ENCODE measurements around the gene HEATR5B.

HEATR5B gene

DNA sequence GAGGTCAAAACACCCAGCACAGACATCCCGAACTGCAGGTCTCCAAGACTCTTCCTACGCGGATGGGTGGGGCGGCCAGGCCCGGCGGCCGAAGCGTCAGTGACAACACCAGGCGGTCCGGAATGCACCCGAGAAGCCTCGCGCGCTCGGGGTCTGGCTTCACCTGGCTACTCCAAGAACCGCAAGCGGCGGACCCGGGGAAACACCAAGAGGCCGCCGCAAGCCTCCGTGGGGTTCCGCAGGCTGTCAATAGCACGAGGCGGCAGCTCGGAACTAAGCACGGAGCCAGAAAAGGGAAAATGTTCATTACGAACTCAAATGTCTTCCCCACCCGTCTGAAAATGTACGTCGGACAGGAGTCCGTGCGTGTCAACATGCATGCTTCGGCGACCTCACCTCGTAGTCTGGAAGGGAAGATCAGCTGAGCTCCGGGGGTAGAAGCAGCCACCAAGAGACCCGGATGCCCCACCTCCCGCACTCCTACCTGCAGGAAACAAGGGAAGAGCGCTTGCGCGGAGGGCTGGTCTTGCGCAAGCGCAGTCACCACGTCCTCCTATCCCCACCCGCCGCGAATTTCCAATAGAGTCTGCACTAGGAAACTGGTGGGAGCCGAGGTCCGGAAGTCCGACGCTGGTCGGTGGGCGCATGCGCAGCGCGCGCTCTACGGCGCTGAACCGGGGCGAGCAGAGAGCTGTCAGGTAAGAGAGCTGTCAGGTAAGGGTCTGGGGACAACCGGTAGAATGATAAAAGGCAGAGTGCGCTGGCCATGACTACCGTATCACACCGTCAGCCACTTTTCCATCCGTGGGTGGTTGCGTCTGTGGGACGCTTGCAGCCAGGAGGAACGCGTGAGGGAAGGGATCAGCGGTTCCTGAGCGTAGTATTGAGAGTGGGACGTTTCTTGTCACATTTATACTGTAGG lies at the start of gene HEATR5B, which contains the start of gene GPATCH11:
Gene HEATR5B (minus strand): TSS at position 500 of the 922 bp plus-strand sequence. CDS start 958 bp downstream, outside the sequence.
Gene GPATCH11 (plus strand): TSS at position 646 of the 922 bp plus-strand sequence. CDS start 3,864 bp downstream, outside the sequence.
- TF ChIP-seq ZNF274 (IDR thresholded peaks at IDR 0.05; ENCODE audit: low read depth, low read length), result no peak
- peak within 1 kb of the TSS; percentile 99 for H3K4me3 ChIP-seq (ENCODE audit: low read length)

DNA sequence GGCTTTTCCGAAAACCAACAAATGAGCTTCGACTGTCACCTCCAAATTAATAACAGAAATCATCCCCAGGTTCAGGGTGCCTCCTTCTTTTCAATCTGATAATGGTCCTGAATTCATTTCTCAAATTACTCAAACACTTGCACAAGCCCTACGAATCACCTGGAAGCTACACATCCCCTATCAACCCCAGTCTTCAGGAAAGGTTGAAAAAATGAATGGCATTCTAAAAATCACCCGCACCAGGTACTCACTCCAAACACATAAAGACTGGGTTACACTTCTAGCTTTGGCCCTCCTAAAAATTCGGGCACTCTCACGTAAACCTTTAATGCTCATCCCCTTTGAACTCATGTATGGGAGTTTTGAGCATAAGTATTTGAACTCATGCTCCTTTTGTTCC lies 48.7 kb upstream of the HEATR5B start:
- TF ChIP-seq ZNF274 (IDR thresholded peaks at IDR 0.05; ENCODE audit: low read depth, low read length), result no peak

DNA sequence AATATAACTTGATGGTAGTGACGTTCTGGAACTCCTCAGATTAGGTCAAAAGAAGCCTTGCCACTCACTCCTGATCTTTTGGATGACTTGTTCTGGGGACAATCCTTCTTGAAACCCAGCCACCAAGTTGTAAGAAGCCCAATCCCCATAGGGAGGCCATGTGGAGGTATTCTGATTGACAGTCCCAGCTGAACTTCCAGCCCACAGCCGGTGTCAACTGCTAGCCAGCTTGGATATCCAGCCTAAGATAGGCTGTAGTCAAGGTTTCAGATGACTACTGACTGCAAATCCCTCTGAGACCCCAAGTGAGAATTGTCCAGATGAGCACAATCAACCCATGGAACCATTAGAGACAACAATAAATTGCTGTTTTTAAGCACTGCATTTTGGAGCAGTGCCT lies 41.2 kb upstream of the HEATR5B start:
- no peak for TF ChIP-seq ZNF274 (IDR thresholded peaks at IDR 0.05; ENCODE audit: low read depth, low read length)
- H3K4me3 ChIP-seq (ENCODE audit: low read length), result no peak overlapping the region

More for the DNA sequence above, 48.7 kb upstream of the HEATR5B start:
- H3K4me3 ChIP-seq (ENCODE audit: low read length), result no peak overlapping the region

DNA sequence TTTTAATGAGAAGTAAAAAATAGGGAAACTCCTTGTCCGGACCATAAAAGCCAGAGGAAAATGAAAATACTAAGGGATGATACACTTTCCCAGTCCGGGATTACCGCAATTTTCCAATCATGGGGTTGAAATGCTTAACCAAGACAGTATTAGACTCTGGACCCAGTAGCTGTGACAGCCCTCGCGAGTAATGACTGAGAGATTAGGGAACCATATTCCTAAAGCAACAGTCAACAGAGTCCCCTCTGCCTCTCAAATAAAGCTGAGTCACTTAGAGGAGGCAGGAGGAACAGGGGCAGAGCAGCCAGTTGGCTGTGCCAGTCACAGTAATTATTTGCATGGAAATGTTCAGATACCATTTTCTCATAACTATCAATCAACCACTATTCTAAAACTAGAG lies 35.0 kb upstream of the HEATR5B start:
- no peak overlapping the region for H3K4me3 ChIP-seq (ENCODE audit: low read length)
- no peak for TF ChIP-seq ZNF274 (IDR thresholded peaks at IDR 0.05; ENCODE audit: low read depth, low read length)

DNA sequence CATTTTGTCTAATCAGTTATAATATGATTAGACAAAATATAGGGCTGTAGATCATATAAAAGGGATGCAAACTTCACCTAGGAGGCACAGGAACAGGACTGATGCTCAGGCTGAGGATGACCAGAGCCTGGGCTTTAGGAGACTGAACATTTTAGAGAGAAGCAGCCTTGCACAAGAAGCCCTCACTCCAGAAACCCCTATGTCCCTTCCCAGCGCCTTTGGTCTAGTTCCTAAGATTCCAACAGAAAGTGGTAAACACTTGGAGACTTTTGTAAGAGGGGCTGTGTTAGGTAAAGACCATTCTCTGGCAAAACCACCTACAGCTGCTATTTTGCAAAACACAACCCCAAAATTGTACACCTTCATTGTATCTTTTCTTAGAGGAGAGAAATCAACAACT lies 33.4 kb upstream of the HEATR5B start:
- TF ChIP-seq ZNF274 (IDR thresholded peaks at IDR 0.05; ENCODE audit: low read depth, low read length), result no peak

DNA sequence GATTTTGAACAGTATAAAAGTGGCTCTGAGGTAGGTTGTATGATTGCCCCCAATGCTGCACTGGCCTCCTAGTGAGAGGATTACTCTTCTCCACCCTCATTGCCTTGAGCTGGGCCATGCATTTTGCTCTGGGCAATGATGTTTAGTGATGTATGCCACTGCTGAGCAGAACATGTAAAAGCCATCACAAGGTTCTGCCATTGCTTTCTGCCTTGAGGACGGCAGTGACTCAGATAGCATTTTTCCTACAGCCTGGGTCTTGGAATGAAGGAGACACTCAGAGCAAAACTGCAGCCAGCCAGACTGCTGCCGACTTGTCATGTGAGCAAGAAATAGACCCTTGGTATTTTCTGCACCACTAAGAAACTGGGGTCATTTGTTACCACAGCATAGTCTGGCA lies 27.8 kb upstream of the HEATR5B start:
- no peak for TF ChIP-seq ZNF274 (IDR thresholded peaks at IDR 0.05; ENCODE audit: low read depth, low read length)
- no peak overlapping the region for H3K4me3 ChIP-seq (ENCODE audit: low read length)

More for the DNA sequence above, 33.4 kb upstream of the HEATR5B start:
- H3K4me3 ChIP-seq (ENCODE audit: low read length), result no peak overlapping the region

DNA sequence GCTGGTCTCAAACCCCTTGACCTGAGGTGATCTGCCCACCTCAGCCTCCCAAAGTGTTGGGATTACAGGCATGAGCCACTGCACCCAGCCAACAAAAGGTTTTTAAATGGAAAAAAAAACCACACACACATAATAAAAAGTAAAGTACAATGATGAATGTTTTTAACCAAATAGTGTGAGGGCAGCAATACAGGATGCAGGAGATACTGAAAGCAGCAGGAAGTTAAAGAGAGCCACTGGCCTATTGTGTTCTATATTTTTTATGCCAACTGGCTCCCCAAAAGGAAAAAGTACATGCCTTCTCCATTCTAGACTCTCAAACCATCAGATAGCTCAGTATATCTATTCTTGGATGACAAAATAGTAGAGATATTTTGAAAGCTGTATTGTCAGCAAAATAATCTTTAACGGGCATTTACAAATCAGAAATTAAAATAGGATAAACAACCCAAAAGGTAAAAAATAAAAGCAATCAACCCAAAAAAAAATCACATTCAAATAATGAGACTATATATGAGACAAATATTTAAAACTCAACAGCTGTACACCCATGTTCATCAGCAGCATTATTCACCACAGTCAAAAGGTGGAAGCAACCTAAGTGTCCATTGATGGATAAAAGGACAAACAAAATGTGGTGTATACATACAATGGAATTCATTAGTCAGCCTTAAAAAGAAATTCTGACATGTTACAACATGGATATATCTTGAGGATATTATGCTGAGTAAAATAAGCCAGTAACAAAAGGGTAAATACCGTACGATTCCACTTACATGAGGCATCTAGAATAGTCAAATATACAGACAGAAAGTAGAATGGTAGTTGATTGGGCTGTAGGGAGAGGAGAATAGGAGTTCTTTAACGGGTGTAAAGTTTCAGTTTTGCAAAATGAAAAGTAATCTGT lies 26.4 kb upstream of the HEATR5B start:
- no peak for TF ChIP-seq ZNF274 (IDR thresholded peaks at IDR 0.05; ENCODE audit: low read depth, low read length)

DNA sequence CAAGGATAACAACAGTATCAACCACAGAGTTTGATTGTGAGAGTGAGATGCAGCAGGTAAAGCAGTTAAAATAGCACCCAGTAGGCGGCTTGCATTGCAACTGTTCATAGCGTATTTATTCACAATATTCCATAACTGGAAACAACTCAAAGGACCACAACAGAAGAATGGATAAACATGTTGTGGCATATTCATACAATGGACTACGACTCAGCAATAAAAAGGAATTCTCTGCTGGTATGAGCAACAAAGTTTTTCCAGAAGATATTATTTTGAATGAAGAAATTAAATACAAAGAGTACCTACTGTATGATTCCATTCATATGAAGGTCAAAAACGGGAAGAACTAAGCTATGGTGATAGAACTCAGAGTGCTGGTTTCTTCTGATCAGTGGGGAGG lies 25.4 kb upstream of the HEATR5B start:
- no peak overlapping the region for H3K4me3 ChIP-seq (ENCODE audit: low read length)
- no peak for TF ChIP-seq ZNF274 (IDR thresholded peaks at IDR 0.05; ENCODE audit: low read depth, low read length)

More for the DNA sequence above, 26.4 kb upstream of the HEATR5B start:
- no peak overlapping the region for H3K4me3 ChIP-seq (ENCODE audit: low read length)

DNA sequence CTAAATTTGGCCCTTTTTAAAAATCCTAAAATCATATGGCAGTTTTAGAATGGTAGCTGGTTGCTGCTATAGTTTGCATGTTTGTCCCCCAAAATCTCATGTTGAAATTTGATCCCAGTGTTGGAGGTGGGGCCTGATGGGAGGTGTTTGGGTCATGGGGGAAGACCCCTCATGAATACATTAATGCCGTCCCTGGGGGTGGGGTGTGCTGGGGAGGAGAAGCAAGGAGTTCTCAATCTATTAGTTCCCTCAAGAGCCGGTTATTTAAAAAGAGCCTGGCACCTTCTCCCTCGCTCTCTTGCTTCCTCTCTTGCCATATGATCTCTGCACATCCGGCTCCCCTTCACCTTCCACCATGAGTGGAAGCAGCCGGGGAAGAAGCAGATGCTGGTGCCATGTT lies 21.0 kb upstream of the HEATR5B start:
- TF ChIP-seq ZNF274 (IDR thresholded peaks at IDR 0.05; ENCODE audit: low read depth, low read length), result no peak
- H3K4me3 ChIP-seq (ENCODE audit: low read length), result no peak overlapping the region

DNA sequence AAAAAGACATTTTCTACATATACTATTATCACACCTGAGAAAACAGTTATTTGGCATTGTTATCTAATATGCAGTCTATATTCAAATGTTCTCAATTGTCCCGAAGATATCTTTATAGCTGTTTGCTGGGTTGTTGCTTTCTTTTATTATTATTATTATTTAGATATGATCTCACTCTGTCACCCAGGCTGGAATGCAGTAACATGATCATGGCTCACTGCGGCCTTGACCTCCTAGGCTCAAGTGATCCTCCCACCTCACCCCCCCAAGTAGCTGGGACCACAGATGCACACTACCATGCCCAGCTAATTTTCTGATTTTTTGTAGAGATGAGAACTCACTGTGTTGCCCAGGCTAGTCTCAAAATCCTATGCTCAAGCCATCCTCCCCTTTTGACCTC lies 20.0 kb upstream of the HEATR5B start:
- TF ChIP-seq ZNF274 (IDR thresholded peaks at IDR 0.05; ENCODE audit: low read depth, low read length), result no peak
- H3K4me3 ChIP-seq (ENCODE audit: low read length), result no peak overlapping the region

DNA sequence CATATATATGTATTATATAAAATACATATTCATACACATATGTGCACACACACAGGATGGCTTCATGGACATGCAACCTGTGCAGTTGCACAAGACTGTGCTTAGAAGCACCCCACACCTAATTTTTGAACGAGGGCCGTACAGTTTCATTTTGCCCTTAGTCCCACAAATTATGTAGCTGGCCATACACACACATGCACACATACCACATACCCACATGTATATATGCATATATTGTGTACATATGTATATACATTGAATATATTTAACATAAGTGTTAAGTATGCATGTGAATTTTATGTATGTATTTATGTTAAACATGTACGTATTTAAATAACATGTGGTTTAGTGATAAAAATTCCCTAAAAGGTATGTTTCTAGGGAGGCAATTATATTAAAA lies 18.4 kb upstream of the HEATR5B start:
- H3K4me3 ChIP-seq (ENCODE audit: low read length), result no peak overlapping the region
- no peak for TF ChIP-seq ZNF274 (IDR thresholded peaks at IDR 0.05; ENCODE audit: low read depth, low read length)

DNA sequence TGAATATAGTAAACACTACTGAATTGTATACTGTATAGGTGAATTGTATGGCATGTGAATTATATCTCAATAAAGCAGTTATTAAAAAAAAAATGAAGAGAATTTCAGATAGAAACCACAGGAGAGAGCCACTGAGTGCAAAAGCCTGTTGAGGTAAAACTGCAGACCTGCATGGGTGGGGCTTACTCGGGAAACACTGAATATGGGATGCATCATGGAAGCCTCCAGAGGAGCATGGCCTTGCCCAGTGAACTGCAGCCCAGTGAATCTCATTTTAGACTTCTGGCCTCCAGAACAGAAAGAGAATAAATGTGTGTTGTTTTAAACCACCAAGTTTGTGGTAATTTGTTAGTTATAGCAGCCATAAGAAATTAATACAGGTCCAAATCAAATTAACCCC lies 15.9 kb upstream of the HEATR5B start:
- H3K4me3 ChIP-seq (ENCODE audit: low read length), result no peak overlapping the region
- TF ChIP-seq ZNF274 (IDR thresholded peaks at IDR 0.05; ENCODE audit: low read depth, low read length), result no peak

DNA sequence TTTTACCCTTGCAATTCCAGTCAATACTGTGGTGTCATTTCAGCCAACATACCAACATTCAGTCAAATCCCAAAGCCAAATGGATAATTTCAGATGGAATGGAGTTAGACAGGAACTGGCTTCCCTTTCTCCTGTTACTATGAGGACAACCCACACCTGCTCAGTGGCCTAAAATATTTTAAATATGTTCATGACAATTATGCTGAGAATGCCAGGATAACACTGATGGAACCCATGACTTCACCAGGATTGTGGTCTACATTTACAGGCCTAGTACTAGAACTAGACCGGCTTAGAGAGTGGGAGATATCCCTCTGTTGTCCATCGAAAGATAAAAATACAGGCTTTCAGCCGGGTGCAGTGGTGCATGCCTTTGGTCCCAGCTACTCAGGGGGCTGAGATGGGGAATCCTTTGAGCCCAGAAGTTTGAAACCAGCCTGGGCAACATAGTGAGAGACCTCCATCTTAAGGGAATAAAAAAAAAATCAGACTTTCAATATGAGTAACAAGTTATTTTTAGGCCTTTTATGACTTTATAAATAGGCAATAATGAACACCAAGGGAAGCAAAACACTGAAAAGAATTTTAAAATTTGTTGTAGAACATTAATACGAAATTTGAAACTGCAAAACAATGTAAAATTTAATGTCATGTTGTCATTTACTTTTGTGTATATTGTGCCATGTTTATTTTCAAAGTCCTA lies 14.4 kb upstream of the HEATR5B start:
- H3K4me3 ChIP-seq (ENCODE audit: low read length), result no peak overlapping the region
- no peak for TF ChIP-seq ZNF274 (IDR thresholded peaks at IDR 0.05; ENCODE audit: low read depth, low read length)

DNA sequence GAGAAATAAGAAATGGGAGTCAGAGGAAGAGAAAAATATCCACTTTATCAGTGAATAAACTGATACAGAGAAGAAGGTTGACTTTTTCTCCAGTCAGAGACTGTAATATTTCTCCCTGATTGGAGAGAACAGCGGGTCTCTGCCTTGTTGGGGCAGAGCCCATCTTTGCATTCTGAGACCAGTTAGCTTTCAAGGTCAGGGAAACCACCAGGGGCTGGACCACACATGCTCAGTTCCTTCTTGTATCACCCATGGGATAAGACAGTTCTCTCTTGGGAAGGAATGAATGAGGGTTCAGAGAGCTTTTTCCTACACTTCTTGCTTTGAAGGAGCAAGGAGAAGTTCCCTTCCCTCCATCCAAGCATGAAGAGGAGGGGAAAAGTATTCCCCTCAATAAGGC lies 12.4 kb upstream of the HEATR5B start:
- no peak for TF ChIP-seq ZNF274 (IDR thresholded peaks at IDR 0.05; ENCODE audit: low read depth, low read length)
- H3K4me3 ChIP-seq (ENCODE audit: low read length), result no peak overlapping the region
